Activated CD4-positive, alpha-beta T cell treated with anti-CD3 and anti-CD28 coated beads, Interleukin-2, amount 50 U/mL, for 24 hours (primary cell): ENCODE measurements around the gene SUB1.
"Not testable (repeated sequence)": the region's sequence is repeated elsewhere in the genome, so short reads cannot be mapped to it uniquely, and the experiment has no call there.

Source experiments
- DNase-seq, 2 donors: peaks; one replicate each; pipeline ENCODE4 v3.0.0-alpha.2; 2020; ENCODE audit warnings: low read depth in 1 of 2, low spot score in 1 of 2

The SUB1 gene

DNA sequence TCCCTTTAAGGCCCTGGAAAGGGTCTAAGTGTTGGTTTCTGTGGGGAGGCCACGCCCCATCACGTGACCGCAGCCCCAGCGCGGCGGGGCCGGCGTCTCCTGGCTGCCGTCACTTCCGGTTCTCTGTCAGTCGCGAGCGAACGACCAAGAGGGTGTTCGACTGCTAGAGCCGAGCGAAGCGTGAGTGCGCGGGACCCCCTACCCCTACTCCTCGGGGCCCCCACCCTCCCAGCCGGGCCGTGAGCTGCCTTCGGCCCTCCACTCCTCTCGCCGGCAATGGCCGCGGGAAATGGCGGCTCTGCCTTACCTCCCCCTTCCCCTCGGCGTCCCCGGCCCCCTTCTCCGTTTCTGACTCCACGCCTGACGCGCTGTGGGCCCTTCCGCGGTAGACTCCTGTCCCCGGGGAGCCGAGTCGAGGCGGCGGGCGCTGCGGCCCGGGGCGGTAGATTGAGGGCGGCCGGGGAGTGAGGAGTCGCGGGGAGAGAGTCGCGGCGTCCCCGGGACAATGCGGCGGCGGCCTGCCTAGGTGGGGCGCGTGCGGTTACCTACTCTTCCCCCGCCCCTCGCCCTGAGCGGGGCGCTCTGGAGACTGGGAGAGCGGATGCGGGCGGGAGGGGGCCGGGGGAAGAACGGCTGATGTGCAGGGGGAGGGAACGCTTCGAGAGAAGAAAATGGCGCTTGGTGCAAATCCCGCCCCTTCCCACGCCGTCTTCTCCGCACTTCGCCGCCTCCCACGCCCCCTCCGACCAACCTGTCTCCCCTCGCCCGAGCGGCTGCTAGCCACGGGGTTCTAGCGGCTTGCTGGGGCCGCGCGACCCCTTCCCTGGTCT is at the start of gene SUB1:
Gene SUB1, plus strand, starts transcription at position 112 of the 830 bp plus-strand sequence. CDS start 2,956 bp downstream, outside the sequence.
- DNase-seq: peak; percentile 82 to 88

DNA sequence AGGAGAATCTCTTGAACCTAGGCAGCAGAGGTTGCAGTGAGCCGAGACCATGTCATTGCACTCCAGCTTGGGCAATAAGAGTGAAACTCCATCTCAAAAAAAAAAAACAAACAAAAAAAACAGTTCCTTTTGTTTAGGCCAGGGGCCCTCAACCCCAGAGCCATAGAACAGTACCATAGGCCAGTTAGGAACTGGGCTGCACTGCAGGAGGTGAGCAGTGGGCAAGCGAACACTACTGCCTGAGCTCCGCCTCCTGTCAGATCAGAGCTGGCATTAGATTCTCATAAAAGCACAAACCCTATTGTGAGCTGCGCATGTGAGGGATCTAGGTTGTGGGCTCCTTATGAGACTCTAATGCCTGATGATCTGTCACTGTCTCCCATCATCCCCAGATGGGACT is 49.1 kb upstream of the SUB1 start:
- no peak for DNase-seq

DNA sequence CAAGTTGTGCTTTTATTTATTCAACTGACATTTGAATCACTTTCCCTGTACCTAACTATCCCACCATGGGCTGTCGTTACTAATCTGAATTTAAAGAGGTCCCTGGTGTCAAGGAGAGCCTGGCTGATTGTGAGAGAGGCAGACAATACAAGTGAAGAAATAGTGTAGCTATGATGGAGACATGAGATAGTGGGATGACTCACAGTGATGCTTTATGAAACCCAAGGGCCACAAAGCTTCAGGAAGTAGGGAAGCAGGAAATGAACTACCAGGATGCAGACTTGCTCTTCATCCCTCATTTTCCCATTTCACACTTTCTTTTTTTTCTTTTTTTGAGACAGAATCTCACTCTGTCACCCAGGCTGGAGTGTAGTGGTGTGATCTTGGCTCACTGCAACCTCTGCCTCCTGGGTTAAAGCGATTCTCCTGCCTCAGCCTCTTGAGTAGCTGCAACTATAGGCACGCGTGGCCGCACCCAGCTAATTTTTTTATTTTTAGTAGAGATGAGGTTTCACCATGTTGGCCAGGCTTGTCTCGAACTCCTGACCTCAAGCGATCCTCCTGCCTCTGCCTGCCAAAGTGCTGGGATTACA is 47.8 kb upstream of the SUB1 start:
- not testable (repeated sequence) for DNase-seq

DNA sequence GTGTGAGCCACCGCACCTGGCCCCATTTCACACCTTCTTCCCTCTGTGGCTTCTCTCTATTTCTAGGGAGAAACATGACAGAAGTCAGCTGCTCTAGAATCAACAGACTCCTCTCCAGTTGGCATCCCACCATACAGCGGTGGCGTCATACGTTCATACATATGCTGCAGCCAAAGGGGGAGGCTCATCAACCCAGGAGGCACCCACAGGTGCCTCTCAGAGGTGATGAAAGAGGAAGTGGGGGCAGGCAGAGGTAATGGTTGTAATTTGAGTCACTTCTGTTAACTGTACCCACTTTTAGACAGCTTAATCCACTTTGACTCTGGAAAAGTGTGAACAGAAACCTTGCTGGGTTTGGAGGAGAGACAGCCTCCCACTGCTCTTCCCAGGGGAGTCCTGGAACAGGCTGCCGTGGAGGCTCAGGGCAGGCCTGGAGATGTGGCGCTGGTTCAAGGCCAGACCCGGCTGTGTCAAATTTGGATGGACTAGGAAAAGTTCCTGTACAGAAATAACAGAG is 47.3 kb upstream of the SUB1 start:
- no peak for DNase-seq

DNA sequence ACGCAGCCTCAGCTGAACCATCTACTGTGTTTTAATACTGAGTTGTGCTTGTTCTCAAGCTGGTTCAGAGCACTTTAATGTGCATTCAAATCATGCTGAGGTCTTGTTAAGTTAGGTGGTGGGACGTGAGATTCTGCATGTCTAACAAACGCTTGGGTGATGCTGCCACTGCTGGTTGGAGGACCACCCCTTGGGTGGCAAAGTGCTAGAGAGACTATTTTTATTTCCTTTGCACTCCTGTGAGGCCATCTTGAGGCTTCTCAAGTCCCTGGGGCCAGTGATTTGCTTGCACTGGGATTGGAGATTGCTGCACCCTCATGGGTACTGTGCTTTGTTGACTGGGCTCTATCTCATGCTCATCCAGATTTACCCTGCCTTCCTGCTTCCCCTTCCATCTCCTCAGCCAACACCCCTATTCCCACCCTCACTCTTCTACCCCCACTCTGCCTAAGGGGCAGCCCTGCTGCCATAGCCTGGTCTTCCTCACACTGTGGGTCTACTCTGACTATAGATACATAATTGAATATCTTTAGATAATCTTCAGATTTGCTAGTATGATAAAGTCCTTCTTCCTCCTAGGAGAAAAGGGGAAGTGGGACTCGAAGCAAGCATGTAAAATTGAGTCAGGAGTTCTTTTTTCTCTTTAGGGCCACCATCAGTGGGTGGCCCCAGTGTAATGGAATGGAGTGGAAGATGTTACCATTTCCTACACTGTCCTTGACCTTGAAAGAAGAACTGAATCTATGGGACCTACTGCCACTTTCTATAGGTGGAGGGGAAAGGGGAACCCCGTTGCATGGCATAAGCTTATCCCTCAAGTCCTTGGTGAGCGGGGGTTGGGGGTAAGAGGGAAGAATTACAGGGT is 45.1 kb upstream of the SUB1 start:
- DNase-seq: no peak

DNA sequence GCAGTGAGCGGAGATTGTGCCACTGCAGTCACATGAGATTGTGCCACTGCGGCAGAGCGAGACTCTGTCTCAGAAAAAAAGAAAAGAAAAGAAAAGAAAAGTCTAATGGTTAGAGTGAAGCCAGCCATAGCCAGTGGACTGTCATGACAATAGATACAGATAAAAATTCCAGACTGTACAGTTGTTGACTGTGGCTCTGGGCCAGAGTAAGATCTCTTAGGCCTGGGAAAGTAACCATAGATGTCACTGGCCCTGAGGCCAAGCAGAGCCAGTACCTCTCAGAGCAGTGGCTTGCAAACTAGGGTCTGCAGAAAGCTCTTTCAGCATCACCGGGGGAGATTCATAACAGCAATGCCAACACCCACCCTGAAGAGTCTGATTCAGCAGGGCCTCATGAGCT is 44.1 kb upstream of the SUB1 start:
- no peak for DNase-seq

DNA sequence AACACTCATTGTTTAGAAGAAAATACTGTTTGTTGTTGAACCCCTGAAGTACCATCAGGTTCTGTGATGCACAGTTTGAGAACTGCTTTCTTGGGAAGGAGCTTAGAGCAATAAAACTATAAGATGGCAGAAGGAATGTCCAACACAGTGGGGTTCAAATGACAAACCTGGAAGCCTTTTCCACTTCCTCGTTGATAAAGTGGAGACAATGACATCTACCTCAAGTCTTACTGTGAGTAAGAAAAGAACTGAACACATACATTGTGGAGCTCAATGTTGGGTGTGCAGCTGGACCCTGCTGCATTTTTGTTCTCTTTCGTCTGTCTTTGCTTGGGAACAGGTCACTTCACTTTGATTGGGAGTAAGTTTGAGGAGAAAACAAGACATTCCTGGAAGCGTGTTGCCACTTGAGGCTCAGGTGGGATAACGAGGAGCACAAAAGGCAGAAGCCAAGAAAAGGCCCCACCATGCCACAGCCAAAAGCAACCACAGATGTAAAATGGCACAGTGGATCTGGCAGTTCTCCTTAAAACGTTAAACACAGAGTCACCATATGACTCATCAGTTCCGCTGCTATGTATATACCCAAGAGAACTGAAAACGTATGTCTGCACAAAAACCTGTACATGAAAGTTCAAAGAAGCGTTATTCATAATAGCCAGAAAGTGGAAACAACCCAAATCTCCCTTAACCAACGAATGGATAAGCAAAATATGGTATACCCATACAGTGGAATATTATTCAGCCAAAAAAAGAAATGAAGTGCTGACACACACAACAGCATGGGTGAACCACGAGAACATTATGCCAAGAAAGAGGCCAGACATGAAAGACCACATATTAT is 42.9 kb upstream of the SUB1 start:
- peak in 1 of 2 donors; percentile 40 for DNase-seq

DNA sequence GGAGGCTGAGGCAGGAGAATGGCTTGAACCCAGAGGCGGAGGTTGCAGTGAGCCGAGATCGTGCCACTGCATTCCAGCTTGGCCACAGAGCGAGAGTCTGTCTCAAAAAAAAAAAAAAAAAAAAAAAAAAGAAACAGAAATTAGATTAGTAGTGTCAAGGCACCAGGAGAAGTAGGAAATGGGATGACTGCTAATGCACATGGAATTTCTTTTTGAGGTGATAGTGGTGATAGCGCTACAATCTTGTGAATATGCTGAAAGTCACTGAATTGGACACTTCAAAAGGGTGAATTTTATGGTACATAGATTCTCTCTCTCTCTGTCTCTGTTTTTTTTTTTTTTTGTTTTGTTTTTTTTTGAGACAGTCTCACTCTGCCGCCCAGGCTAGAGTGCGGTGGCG is 42.1 kb upstream of the SUB1 start:
- DNase-seq: no peak

DNA sequence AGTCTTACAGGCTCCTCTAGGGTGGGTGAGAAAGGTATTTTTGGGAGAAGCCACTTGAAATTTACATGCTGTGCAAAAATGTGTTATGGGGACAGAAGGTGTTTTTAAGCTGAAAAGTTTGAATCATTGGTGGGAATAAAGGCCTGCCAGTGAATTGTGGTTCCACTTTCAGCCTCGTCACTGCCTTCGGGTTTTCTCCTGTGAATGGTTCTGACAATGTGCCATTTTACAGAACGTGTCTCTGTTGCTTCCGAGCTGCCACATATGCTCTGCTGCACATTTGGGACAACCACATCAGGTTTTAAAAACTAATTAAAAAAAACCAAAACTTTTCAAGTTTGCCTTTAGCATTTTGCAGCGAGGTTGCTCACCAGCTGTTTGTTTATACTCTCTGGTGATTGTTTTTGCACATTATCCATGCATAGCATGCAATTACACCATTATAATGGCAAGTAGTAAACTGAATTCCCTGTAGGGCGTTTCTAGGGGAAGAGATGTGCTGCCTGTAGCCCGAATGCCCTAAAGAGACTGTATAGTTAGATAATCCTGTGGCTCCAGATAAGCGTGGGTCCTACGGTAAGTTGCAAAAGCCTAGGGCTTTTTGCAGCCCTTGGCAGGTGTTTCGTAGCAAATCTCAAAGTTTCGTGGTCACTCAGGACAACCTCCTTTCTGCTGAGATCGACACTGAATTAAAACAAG is 40.1 kb upstream of the SUB1 start:
- DNase-seq: no peak

DNA sequence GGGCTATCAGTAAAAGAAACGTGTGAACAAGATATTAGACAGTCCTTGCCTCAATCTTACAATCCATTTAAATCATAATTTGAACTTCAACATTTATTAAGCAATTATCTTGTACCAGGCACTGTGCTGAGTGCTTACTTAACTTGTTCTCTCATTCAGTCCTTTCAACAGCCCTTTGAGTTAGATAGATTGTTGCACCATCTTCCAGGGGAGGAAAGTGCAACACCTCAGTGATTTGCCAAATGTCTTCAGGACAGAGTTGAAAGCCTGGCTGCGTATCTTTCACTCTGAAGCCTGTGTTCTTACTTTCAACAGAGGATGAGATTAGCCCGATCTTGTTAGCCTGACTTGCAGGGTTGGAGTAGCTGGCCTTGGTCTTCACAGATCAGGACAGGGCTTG is 34.2 kb upstream of the SUB1 start:
- DNase-seq: no peak

DNA sequence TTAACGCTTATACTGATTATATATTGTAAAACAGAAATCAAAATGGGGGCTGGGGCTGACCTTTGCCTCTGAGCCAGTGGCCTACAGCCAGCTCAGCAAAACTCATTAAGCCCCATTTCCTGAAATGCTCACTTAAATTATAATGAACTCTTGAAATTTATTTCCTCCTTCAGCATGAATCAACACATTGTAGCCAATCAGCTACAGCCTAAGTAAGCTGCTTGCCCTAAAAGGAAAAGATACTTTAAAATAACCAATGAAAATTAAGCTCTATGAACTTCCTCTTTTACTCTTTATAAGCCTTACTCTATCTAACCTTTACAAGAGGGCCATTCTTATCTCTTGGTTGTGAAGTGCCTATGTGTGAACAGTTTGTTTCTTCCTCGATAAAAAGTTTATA is 33.5 kb upstream of the SUB1 start:
- DNase-seq: no peak

DNA sequence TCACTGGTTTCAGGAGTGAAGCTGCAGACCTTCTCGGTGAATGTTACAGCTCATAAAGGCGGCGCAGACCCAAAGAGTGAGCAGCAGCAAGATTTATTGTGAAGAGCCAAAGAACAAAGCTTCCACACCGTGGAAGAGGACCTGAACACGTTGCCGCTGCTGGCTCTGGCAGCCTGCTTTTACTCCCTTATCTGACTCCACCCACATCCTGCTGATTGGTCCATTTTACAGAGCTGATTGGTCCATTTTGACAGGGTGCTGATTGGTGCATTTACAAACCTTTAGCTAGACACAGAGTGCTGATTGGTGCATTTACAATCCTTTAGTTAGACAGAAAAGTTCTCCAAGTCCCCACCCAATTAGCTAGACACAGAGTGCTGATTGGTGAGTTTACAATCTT is 32.9 kb upstream of the SUB1 start:
- DNase-seq: not testable (repeated sequence)

DNA sequence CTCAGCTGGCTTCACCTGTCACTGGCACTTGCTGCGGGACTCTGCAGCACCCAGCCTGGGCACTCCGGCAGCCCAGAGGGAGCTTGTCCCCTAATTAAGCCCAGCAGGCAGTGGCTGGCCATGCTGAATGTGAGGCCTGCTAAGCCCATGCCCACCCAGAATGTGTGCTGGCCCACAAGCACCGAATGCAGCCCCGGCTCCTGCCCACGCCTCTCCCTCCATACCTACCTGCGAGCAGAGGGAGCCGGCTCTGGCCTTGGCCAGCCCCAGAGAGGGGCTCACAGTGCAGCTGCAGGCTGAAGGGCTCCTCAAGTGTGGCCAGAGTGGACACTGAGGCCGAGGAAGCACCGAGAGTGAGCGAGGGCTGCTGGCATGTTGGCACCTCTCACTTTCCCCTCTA is 32.4 kb upstream of the SUB1 start:
- DNase-seq: no peak

DNA sequence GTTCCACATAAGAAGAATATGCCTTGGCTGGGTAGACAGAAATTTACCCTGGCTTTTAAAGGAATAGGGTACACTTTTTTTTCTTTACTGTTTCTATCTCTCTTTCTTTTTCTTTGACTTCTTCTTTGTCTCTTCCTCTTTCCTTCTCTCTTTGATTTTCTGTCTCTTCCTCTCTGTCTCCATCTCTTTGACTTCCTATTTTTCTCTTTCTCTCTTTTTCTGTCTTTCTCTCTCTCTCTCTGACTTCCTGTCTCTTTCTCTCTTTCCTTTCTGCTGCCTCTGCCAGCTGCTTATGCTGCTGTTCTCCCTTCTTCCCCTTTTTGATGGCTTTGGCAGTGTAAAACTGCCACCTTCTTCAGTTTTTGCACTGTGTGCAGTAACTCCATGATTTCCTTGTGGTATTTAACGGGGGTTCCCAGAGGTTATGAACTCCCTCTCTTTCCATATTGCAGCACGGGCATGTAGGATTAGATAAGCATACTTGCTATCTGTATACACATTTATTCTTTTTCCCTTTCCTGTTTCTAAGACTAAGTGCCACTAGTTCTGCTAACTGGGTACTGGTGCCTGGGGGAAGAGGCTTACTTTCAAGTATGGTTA is 31.1 kb upstream of the SUB1 start:
- DNase-seq: not testable (repeated sequence)

DNA sequence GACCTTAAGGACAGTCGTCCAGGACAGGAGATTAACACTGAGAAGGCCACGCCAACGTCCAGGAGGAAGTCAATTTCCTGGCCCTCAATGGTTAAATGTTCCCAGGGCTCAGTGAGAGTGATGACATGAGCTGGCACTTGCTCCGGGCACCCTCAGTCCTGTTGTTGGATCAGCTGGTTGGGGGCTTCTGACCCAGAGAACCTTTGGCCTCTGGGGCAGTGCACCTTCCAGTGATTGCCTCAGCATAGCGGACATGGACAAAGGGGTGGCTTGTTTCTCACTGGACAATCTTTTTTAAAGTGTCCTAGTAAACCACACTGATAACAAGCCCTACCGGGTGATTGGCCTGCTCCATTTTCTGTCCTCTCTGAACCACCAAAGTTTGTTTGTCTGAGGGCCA is 28.8 kb upstream of the SUB1 start:
- not testable (repeated sequence) for DNase-seq

DNA sequence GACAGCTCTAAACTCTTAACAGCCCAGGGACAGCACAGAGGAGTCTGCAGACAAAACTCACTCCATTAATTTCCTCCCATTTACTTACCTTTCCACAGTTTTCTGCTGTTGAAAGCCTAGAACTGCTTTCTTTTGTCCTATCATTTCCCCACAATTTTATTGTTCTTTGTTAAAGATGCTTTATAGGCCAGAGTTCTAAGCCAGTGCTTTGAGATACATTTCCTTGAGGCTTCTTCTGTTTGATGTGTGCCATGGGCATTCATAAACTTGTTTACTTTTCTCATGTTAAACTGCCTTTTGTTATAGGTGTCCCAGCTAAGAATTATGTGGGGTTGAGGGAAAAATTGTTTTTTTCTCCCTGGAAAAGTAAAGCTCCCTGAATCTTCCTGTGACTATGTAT is 25.9 kb upstream of the SUB1 start:
- DNase-seq: no peak

DNA sequence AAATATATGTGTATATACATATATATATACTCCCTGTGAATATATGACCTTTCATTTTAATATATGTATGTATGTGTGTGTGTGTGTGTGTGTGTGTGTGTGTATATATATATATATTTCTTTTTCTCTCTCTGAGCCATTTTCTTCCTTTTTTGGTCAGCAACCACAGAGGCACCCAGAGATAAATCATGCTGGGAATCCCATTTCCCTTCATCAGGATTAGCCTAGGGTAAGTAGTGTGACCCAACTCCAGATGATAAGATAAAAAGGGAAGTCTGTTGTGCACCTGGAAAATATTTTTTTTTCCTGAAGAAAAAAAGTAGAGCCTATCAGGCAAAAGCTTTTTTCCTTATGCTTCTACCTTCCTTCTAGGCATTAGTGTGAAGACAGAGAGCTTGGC is 25.4 kb upstream of the SUB1 start:
- no peak for DNase-seq

DNA sequence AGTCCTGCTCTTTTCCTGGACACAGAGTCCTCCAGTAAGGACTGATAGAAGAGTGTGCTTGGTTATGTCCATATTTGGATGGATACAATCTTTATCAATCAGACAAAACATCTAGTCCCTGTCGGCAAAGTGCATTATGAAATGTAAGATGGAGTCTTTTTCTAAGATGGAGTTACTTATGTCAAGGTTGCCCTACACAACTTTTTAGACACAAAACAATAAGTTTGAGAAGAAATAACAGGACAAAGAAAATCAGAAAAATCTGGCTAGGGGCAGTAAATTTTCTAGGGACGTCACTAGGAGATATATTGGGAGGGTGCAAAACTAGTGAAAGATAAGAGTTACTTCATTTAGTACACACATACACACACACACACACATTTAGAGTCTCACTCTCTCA is 23.3 kb upstream of the SUB1 start:
- no peak for DNase-seq

DNA sequence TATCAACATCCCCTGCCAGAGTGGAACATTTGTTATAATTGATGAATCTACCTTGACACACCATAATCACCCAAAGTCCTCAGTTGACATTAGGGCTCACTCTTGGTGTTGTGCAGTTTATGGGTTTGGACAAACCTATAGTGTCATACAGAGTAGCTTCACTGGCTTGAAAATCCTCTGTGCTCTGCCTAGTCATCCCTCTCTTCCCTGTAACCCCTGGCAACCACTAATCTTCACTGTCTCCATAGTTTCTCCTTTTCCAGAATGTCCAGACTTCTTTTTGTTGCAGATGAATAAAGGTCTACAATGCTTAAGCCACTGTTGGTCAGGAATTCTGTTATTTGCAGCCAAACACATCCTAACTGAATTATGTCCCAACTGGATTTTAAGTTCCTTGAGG is 22.5 kb upstream of the SUB1 start:
- no peak for DNase-seq

DNA sequence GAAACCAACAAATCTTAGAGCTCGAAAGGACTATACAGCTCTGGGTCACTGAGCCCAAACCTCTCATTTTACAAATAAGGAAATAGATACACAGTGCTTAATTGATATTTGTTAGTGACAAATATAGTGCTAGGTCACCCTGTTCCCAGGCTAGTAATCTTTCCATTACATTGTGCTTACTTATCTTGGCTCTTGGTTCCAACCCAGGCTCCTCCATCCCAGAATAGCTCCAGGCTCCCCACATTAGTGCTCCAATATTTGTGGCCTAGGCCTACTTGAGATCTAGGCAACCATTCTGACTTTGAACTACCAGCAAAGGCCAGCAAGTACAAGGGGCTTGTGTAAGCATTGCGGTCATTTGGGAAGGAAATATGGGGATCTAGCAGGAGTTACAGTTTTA is 21.7 kb upstream of the SUB1 start:
- DNase-seq: no peak
